ENCODE measurements around the gene SLC25A18. TPM values are rescaled to one million over a fixed set of nuclear protein-coding genes. Genes with fewer than 3 reads are reported as not detected.

Gene SLC25A18
- total and polyA plus RNA-seq, 12 donors, result 0.16 to 3.1 (median 1.4) TPM; not detected in 1

DNA sequence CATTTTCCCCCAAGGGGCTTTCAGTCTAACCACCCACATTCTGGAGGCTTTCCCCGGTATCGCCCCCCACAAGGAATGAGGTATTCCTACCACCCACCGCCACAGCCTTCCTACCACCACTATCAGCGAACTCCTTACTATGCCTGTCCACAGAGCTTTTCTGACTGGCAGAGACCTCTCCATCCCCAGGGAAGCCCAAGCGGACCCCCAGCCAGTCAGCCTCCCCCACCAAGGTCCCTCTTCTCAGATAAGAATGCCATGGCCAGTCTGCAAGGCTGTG lies 14.6 kb upstream of the SLC25A18 start:
- Histone ChIP-seq H3K4me1 (replicated peaks in 1 of 2) (no peaks in the 10 kb centered on the region), H3K27me3 (no peaks in the 10 kb centered on the region), H3K36me3 (replicated peaks in 1 of 2) (no peaks in the 10 kb centered on the region), H3K27ac (no peak overlapping the region), H3K4me3 (no peak overlapping the region), H3K9me3 (replicated peaks in 1 of 3) (no peaks in the 10 kb centered on the region)
- 89 to 98% (median 94%) methylated on average over 5 of the region's 5 CpGs for WGBS, 4 donors
- no peak for DNase-seq
- intact Hi-C loops (cut with DNase I), result no loop called here
- TF ChIP-seq, protein P1, sequence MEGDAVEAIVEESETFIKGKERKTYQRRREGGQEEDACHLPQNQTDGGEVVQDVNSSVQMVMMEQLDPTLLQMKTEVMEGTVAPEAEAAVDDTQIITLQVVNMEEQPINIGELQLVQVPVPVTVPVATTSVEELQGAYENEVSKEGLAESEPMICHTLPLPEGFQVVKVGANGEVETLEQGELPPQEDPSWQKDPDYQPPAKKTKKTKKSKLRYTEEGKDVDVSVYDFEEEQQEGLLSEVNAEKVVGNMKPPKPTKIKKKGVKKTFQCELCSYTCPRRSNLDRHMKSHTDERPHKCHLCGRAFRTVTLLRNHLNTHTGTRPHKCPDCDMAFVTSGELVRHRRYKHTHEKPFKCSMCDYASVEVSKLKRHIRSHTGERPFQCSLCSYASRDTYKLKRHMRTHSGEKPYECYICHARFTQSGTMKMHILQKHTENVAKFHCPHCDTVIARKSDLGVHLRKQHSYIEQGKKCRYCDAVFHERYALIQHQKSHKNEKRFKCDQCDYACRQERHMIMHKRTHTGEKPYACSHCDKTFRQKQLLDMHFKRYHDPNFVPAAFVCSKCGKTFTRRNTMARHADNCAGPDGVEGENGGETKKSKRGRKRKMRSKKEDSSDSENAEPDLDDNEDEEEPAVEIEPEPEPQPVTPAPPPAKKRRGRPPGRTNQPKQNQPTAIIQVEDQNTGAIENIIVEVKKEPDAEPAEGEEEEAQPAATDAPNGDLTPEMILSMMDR (IDR thresholded peaks at IDR 0.05), result no peak
- TF ChIP-seq POLR2A (IDR thresholded peaks at IDR 0.05), result no peak

DNA sequence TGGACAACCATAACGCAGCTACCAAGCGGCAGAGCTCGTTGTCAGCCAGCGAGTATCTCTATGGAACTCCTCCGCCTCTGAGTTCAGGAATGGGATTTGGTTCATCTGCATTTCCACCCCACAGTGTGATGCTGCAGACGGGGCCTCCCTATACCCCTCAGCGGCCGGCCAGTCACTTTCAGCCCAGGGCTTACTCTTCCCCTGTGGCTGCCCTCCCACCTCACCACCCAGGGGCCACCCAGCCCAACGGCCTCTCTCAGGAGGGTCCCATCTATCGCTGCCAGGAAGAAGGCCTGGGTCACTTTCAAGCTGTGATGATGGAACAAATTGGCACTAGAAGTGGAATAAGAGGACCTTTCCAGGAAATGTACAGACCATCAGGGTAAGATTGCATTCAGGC lies 14.1 kb upstream of the SLC25A18 start:
- Histone ChIP-seq H3K9me3 (replicated peaks in 1 of 3) (no peaks in the 10 kb centered on the region), H3K36me3 (replicated peaks in 1 of 2) (no peaks in the 10 kb centered on the region), H3K4me1 (replicated peaks in 1 of 2) (no peaks in the 10 kb centered on the region), H3K4me3 (no peak overlapping the region), H3K27ac (no peak overlapping the region), H3K27me3 (no peaks in the 10 kb centered on the region)
- WGBS, 4 donors, result 86 to 95% (median 87%) methylated on average over 9 to 10 of the region's 10 CpGs
- intact Hi-C loops (cut with DNase I), result no loop called here
- no peak for DNase-seq
- TF ChIP-seq POLR2A (IDR thresholded peaks at IDR 0.05), result no peak
- TF ChIP-seq, protein P1 (IDR thresholded peaks at IDR 0.05), result no peak

DNA sequence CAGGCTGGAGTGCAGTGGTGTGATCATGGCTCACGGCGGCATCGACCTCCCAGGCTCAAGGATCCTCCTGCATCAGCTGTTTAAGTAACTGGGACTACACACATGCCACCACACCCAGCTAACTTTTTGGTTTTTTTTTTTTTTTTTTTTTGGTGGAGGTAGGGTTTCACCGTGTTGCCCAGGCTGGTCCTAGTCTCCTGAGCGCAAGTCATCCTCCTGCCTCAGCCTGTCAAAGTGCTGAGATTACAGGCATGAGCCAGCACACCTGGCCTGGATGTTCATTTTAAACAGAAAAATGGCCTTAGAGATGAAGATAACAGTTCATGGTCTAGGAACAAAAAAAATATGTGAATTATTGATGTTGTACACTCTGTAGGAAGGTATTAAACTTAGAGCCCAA lies 13.6 kb upstream of the SLC25A18 start:
- no peak for DNase-seq
- TF ChIP-seq POLR2A (IDR thresholded peaks at IDR 0.05), result no peak
- TF ChIP-seq, protein P1 (IDR thresholded peaks at IDR 0.05), result no peak
- 91 to 96% (median 93%) methylated on average over 5 of the region's 5 CpGs for WGBS, 4 donors
- no peak overlapping the region for H3K27ac ChIP-seq
- no peaks in the 10 kb centered on the region for H3K36me3 ChIP-seq (replicated peaks in 1 of 2)
- H3K9me3 ChIP-seq (replicated peaks in 1 of 3), result no peaks in the 10 kb centered on the region
- H3K4me1 ChIP-seq (replicated peaks in 1 of 2), result no peaks in the 10 kb centered on the region
- H3K4me3 ChIP-seq, result no peak overlapping the region
- H3K27me3 ChIP-seq, result no peaks in the 10 kb centered on the region
- intact Hi-C loops (cut with DNase I), result loop anchor here in 1 of 2 donors (10.0 kb wide), 1 partner anchor 235 kb away; no protein-coding TSS in a partner anchor

DNA sequence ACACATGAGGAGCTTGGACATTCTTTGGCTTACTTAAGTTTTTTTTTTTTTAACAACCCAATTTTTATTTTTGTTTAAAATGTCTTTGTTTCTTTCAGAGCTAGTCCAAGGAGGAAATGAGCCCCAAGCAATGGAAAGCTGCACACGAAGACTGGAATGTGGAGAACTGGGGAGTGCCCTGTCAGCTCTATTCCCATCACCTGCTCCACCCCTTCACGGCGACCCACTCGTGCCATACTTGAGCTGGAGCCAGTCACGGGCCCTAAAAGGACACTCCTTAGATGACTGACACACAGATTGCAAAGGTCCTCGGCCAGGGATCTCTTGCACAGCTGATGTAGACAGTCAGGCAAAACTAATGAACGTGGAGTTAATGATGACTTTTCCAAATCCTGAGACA lies 10.6 kb upstream of the SLC25A18 start:
- intact Hi-C loops (cut with DNase I), result loop anchor here in 1 of 2 donors (10.0 kb wide), 1 partner anchor 232 kb away; no protein-coding TSS in a partner anchor
- no peaks in the 10 kb centered on the region for H3K27me3 ChIP-seq
- 59 to 75% (median 74%) methylated on average over 7 of the region's 7 CpGs for WGBS, 4 donors

More for the DNA sequence above, 10.6 kb upstream of the SLC25A18 start:
- TF ChIP-seq, protein P1 (IDR thresholded peaks at IDR 0.05), result no peak
- TF ChIP-seq POLR2A (IDR thresholded peaks at IDR 0.05), result no peak
- H3K4me1 ChIP-seq (replicated peaks in 1 of 2), result no peaks in the 10 kb centered on the region
- H3K27ac ChIP-seq, result no peak overlapping the region
- no peak overlapping the region for H3K4me3 ChIP-seq
- no peaks in the 10 kb centered on the region for H3K9me3 ChIP-seq (replicated peaks in 1 of 3)
- DNase-seq, result no peak
- H3K36me3 ChIP-seq (replicated peaks in 1 of 2), result no peaks in the 10 kb centered on the region
